Stimulated activated CD8-positive, alpha-beta memory T cell treated with anti-CD3 and anti-CD28 coated beads, Interleukin-7, amount 100 ng/mL, for 4 hours (primary cell): ENCODE measurements around the gene BHLHE41.

Experiments
- DNase-seq, 2 donors: peaks; one replicate each; pipeline ENCODE4 v3.0.0-alpha.2; 2020; ENCODE audit warnings: low read depth in 2 of 2

The BHLHE41 gene

GRCh38 chr12:26077915-26078702 is 46.7 kb downstream of the BHLHE41 start:
- no peak for DNase-seq
